Right lobe of liver (tissue), 6 donors: ENCODE results near the gene MCC. TPM values are rescaled to one million over a fixed set of nuclear protein-coding genes. Genes with fewer than 3 reads are reported as not detected.

ENCODE experiments used
- ATAC-seq, 4 donors: fragments of 200-7000 bp; cut with Tn5 transposase; one replicate each; pipeline ENCODE4 v1.9.1; 2020; ENCODE audit warnings: mild to moderate bottlenecking in 4 of 4, moderate library complexity in 4 of 4
- DNase-seq, 3 donors: peaks; one replicate each; pipeline ENCODE4 v3.0.0-alpha.2; 2020
- H3K27ac ChIP-seq, 3 donors: fragments of 200-600 bp; one replicate each; pipeline ENCODE4 v1.8.0; 2022
- H3K27me3 ChIP-seq, 2 donors: fragments of 200-600 bp; one replicate each; pipeline ENCODE4 v1.8.0; 2022
- H3K36me3 ChIP-seq, 4 donors: fragments of 200-600 bp; sonication (generic) in 1 of 4; one replicate each; pipeline versions ENCODE4 v1.5.1 to v1.8.0; 2017 to 2022; ENCODE audit warnings: control low read depth in 1 of 4
- H3K4me1 ChIP-seq, 4 donors: fragments of 200-600 bp; sonication (generic) in 1 of 4; one replicate each; pipeline versions ENCODE4 v1.5.1 to v1.8.0; 2017 to 2022; ENCODE audit warnings: control low read depth in 1 of 4
- H3K4me3 ChIP-seq, 3 donors: fragments of 200-600 bp; one replicate each; pipeline ENCODE4 v1.8.0; 2022
- H3K9me3 ChIP-seq, 4 donors: fragments of 200-600 bp; sonication (generic) in 1 of 4; one replicate each; pipeline versions ENCODE4 v1.5.1 to v1.8.0; 2017 to 2022; ENCODE audit warnings: control low read depth in 1 of 4
- POLR2A ChIP-seq: fragments of 450-650 bp; IDR thresholded peaks from one replicate; pipeline ENCODE4 v1.6.1; 2017; ENCODE audit warnings: antibody characterized with exemption, mild to moderate bottlenecking
- WGBS: methylation state at CpG from one replicate; pipeline ENCODE4 v1.1.6; 2018; ENCODE audit warnings: low coverage, low lambda C conversion rate; ENCODE audit not compliant: insufficient coverage; ENCODE audit errors: missing lambda C conversion rate; 5-methylcytosine and 5-hydroxymethylcytosine counted together
- intact Hi-C, 2 donors: fragments of 100-400 bp; cut with DNase I; formaldehyde crosslinking; loops; one replicate each; pipeline versions ENCODE4 v1.11.2 to v1.14.1; 2022
- total RNA-seq, 6 experiments: library from RNA; depleted of rRNA in 2 of 6; stranded (reverse); fragments of >200 nt in 2 of 6; fragmentation: NEBNext Ultra II Directional in 3 of 6; extraction: Animal tissue kit (Norgen Biotek cat#: 25700) in 3 of 6; gene quantifications; one replicate each; pipeline versions ENCODE4 v1.1.0 to v1.2.4, GENCODE V29; 2016 to 2023
- TF ChIP-seq, protein P1 (sequence below), 4 donors: fragments of 200-600 bp in 3 of 4; fragments of 450-650 bp in 1 of 4; IDR thresholded peaks; one replicate each; pipeline versions ENCODE4 v1.5.1 to v1.8.0; 2016 to 2022; ENCODE audit warnings: antibody characterized with exemption in 4 of 4, mild to moderate bottlenecking in 2 of 4
- donor health status: DM: no; HTN: yes; CAD: no.
- donor health status: DM: no; HTN: no; CAD: no.
- donor health status: DM: no; HTN: no; CAD: no.
- donor health status: DM: no; HTN: yes; CAD: no.
- donor health status: DM: no; HTN: yes; CAD: no.

Gene MCC
- total RNA-seq, 6 experiments from 2014 or later: 23.1 to 35.2 (median 26.1) TPM

GRCh38 chr5:113038136-113038535 lies 450.1 kb downstream of the MCC start:
- no peaks in the 10 kb centered on the region for H3K9me3 ChIP-seq
- no peaks in the 10 kb centered on the region for H3K4me1 ChIP-seq
- TF ChIP-seq, protein P1, sequence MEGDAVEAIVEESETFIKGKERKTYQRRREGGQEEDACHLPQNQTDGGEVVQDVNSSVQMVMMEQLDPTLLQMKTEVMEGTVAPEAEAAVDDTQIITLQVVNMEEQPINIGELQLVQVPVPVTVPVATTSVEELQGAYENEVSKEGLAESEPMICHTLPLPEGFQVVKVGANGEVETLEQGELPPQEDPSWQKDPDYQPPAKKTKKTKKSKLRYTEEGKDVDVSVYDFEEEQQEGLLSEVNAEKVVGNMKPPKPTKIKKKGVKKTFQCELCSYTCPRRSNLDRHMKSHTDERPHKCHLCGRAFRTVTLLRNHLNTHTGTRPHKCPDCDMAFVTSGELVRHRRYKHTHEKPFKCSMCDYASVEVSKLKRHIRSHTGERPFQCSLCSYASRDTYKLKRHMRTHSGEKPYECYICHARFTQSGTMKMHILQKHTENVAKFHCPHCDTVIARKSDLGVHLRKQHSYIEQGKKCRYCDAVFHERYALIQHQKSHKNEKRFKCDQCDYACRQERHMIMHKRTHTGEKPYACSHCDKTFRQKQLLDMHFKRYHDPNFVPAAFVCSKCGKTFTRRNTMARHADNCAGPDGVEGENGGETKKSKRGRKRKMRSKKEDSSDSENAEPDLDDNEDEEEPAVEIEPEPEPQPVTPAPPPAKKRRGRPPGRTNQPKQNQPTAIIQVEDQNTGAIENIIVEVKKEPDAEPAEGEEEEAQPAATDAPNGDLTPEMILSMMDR (IDR thresholded peaks at IDR 0.05): no peak
- TF ChIP-seq POLR2A: no peak
- intact Hi-C loops: no loop called here
- H3K4me3 ChIP-seq: no peak overlapping the region
- peaks cover 0 to 67% (median 9%) of the 10 kb centered on the region in 4 donors for H3K36me3 ChIP-seq
- WGBS: 100% methylated on average over 1 of the region's 1 CpG
- no peaks in the 10 kb centered on the region for H3K27me3 ChIP-seq
- H3K27ac ChIP-seq: no peak overlapping the region
- ATAC-seq (no peak), DNase-seq (no peak)

- no peak for TF ChIP-seq POLR2A
- TF ChIP-seq, protein P1 (IDR thresholded peaks at IDR 0.05): no peak
- intact Hi-C loops: no loop called here
- DNase-seq: no peak
- 100% methylated on average over 1 of the region's 1 CpG for WGBS
- Histone ChIP-seq H3K9me3 (no peaks in the 10 kb centered on the region), H3K4me1 (no peaks in the 10 kb centered on the region), H3K36me3 (peaks cover 0 to 63% (median 8%) of the 10 kb centered on the region in 4 donors), H3K27ac (no peak overlapping the region), H3K4me3 (no peak overlapping the region), H3K27me3 (no peaks in the 10 kb centered on the region)
- ATAC-seq: no peak
Observed at GRCh38 chr5:113036826-113037225, 451.4 kb downstream of the MCC start.

DNA sequence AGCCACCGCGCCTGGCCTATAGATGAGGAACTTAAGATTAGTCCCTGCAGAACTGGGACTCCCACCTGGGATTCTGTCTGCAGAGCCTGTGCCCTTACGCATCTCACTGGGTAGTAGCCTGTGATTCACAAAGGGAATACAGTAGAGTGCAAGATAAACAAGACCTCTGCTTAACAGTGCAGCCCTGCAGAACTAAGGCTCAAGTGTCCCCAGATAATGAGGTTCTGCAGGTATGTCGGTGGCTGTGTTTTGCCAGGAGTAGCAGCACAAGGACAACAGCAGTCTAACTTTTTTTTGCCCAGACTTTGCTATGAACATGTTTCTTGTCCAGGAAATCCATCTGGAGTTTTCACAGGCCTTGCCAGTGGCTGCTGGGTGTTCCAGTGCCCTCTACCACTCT lies 451.9 kb downstream of the MCC start:
- no peaks in the 10 kb centered on the region for H3K4me1 ChIP-seq
- H3K9me3 ChIP-seq: no peaks in the 10 kb centered on the region
- intact Hi-C loops: no loop called here
- no peak for DNase-seq
- no peak overlapping the region for H3K27ac ChIP-seq
- no peaks in the 10 kb centered on the region for H3K27me3 ChIP-seq
- no peak overlapping the region for H3K4me3 ChIP-seq
- TF ChIP-seq, protein P1 (IDR thresholded peaks at IDR 0.05): no peak
- no peak for TF ChIP-seq POLR2A
- ATAC-seq: no peak
- H3K36me3 ChIP-seq: peaks cover 0 to 60% (median 8%) of the 10 kb centered on the region in 4 donors
- 91% methylated on average over 3 of the region's 4 CpGs for WGBS

GRCh38 chr5:113035096-113035495 lies 453.2 kb downstream of the MCC start:
- no peak overlapping the region for H3K27ac ChIP-seq
- intact Hi-C loops: no loop called here
- H3K4me1 ChIP-seq: no peaks in the 10 kb centered on the region
- no peak for TF ChIP-seq POLR2A
- TF ChIP-seq, protein P1 (IDR thresholded peaks at IDR 0.05): no peak
- H3K9me3 ChIP-seq: no peaks in the 10 kb centered on the region
- WGBS: 75% methylated on average over 1 of the region's 1 CpG
- no peak for DNase-seq
- no peak for ATAC-seq
- H3K36me3 ChIP-seq: peaks cover 0 to 47% (median 5%) of the 10 kb centered on the region in 4 donors
- H3K27me3 ChIP-seq: no peaks in the 10 kb centered on the region
- no peak overlapping the region for H3K4me3 ChIP-seq
